Endodermal cell (in vitro differentiated cells): ENCODE measurements around the gene PPP1R1B. TPM values are rescaled to one million over a fixed set of nuclear protein-coding genes. Genes with fewer than 3 reads are reported as not detected.

Source experiments
- DNase-seq: peaks from one replicate; pipeline ENCODE4 v3.0.0-alpha.2; 2017
- H3K27ac ChIP-seq: 2 replicates; pipeline ENCODE4 v1.5.1; 2013; ENCODE audit warnings: mild to moderate bottlenecking, low read depth, low read length, moderate library complexity
- H3K27me3 ChIP-seq: 2 replicates; pipeline ENCODE4 v1.6.1; 2013; ENCODE audit warnings: mild to moderate bottlenecking, low read length, moderate library complexity; ENCODE audit not compliant: insufficient read depth, control insufficient read depth, poor library complexity, severe bottlenecking
- H3K36me3 ChIP-seq: 2 replicates; pipeline ENCODE4 v1.7.0; 2013; ENCODE audit warnings: mild to moderate bottlenecking, low read length, moderate library complexity; ENCODE audit not compliant: control insufficient read depth, insufficient read depth
- H3K4me1 ChIP-seq: one replicate; pipeline ENCODE4 v1.7.0; 2013; ENCODE audit warnings: low read length; ENCODE audit not compliant: control insufficient read depth, insufficient read depth
- H3K4me3 ChIP-seq: 2 replicates; pipeline ENCODE4 v1.5.1; 2013; ENCODE audit warnings: mild to moderate bottlenecking, low read length, moderate library complexity
- H3K9ac ChIP-seq: 2 replicates; pipeline ENCODE4 v1.6.1; 2013; ENCODE audit warnings: mild to moderate bottlenecking, low read length, moderate library complexity; ENCODE audit not compliant: poor library complexity, severe bottlenecking; ENCODE audit errors: extremely low read depth
- H3K9me3 ChIP-seq: 2 replicates; pipeline ENCODE4 v1.6.1; 2013; ENCODE audit warnings: mild to moderate bottlenecking, low read length, moderate library complexity; ENCODE audit not compliant: control insufficient read depth
- H3K27ac Mint-ChIP-seq: 2 replicates; pipeline ENCODE4 v1.8.0; 2020; ENCODE audit warnings: mixed read lengths
- H3K27me3 Mint-ChIP-seq: 2 replicates; pipeline ENCODE4 v1.8.0; 2021; ENCODE audit warnings: mild to moderate bottlenecking, mixed read lengths; ENCODE audit not compliant: insufficient read depth
- H3K36me3 Mint-ChIP-seq: 2 replicates; pipeline ENCODE4 v1.8.0; 2020; ENCODE audit warnings: low read depth, mixed read lengths
- H3K4me1 Mint-ChIP-seq: 2 replicates; pipeline ENCODE4 v1.8.0; 2020; ENCODE audit warnings: mixed read lengths
- H3K4me3 Mint-ChIP-seq: 2 replicates; pipeline ENCODE4 v1.8.0; 2020; ENCODE audit warnings: mild to moderate bottlenecking, moderate library complexity, mixed read lengths
- H3K9me3 Mint-ChIP-seq: 2 replicates; pipeline ENCODE4 v1.8.0; 2020; ENCODE audit warnings: mild to moderate bottlenecking, mixed read lengths
- WGBS, 2 experiments: methylation state at CpG; one replicate each; pipeline versions ENCODE4 v1.1.5 to v1.1.7; 2013; ENCODE audit warnings: missing lambda C conversion rate in 2 of 2, mixed read lengths in 1 of 2; ENCODE audit not compliant: insufficient coverage in 1 of 2, insufficient read length in 1 of 2; 5-methylcytosine and 5-hydroxymethylcytosine counted together
- total RNA-seq, 2 donors: library from RNA; stranded (reverse); fragmentation: NEBNext Ultra II Directional in 1 of 2; extraction: Animal tissue kit (Norgen Biotek cat#: 25700) in 1 of 2; gene quantifications; 2 replicates in 1 of 2; 3 replicates in 1 of 2; pipeline ENCODE4 v1.2.1, GENCODE V29; 2021
- TF ChIP-seq, protein P1 (sequence below): fragments of 200-600 bp; sonication (generic); conservative IDR thresholded peaks from 2 replicates; pipeline ENCODE4 v1.5.0; 2021; ENCODE audit warnings: antibody characterized with exemption, mild to moderate bottlenecking

Gene PPP1R1B
- total RNA-seq, 2 donors from 2014 or later = 1.0 to 2.1 TPM

DNA sequence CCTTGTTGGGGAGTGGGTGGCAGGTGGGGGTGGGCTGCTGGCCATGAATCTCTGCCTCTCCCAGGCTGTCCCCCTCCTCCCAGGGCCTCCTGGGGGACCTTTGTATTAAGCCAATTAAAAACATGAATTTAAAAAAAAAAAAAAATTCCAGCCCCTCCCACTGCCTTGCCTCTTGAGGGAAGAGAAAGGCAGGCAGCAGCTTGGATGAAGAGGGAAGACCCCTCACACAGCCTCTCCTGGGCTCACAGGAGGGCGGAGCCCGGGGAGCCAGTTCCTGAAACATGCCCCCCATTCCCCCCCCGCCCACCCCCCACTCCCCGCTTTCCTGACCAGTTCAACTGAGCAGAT lies 36.6 kb downstream of the PPP1R1B start:
- H3K9me3 Mint-ChIP-seq = no peaks in the 10 kb centered on the region
- H3K36me3 Mint-ChIP-seq = peaks cover 11% of the 10 kb centered on the region
- peaks cover 33% of the 10 kb centered on the region for H3K27me3 Mint-ChIP-seq
- Histone ChIP-seq H3K36me3 (peaks cover 11% of the 10 kb centered on the region), H3K9me3 (no peaks in the 10 kb centered on the region), H3K4me1 (no peaks in the 10 kb centered on the region), H3K27ac (peak overlapping the region; percentile 29), H3K4me3 (no peak overlapping the region), H3K9ac (no peak overlapping the region), H3K27me3 (peaks cover 25% of the 10 kb centered on the region)
- H3K4me1 Mint-ChIP-seq = peaks cover 8% of the 10 kb centered on the region
- WGBS, 2 experiments = no CpG with 5 or more reads among the region's 4 CpGs
- TF ChIP-seq, protein P1, sequence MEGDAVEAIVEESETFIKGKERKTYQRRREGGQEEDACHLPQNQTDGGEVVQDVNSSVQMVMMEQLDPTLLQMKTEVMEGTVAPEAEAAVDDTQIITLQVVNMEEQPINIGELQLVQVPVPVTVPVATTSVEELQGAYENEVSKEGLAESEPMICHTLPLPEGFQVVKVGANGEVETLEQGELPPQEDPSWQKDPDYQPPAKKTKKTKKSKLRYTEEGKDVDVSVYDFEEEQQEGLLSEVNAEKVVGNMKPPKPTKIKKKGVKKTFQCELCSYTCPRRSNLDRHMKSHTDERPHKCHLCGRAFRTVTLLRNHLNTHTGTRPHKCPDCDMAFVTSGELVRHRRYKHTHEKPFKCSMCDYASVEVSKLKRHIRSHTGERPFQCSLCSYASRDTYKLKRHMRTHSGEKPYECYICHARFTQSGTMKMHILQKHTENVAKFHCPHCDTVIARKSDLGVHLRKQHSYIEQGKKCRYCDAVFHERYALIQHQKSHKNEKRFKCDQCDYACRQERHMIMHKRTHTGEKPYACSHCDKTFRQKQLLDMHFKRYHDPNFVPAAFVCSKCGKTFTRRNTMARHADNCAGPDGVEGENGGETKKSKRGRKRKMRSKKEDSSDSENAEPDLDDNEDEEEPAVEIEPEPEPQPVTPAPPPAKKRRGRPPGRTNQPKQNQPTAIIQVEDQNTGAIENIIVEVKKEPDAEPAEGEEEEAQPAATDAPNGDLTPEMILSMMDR = no peak
- H3K27ac Mint-ChIP-seq = no peak overlapping the region
- no peak overlapping the region for H3K4me3 Mint-ChIP-seq
- no peak for DNase-seq

GRCh38 chr17:39663688-39664580 lies 37.2 kb downstream of the PPP1R1B start:
- Histone ChIP-seq H3K27ac (no peak overlapping the region), H3K9ac (no peak overlapping the region), H3K27me3 (peaks cover 30% of the 10 kb centered on the region), H3K9me3 (no peaks in the 10 kb centered on the region), H3K4me3 (no peak overlapping the region), H3K4me1 (no peaks in the 10 kb centered on the region), H3K36me3 (peaks cover 7% of the 10 kb centered on the region)
- H3K4me1 Mint-ChIP-seq = peaks cover 11% of the 10 kb centered on the region
- WGBS, 2 experiments = 40 to 42% methylated on average over 8 to 17 of the region's 17 CpGs
- H3K9me3 Mint-ChIP-seq = no peaks in the 10 kb centered on the region
- peaks cover 38% of the 10 kb centered on the region for H3K27me3 Mint-ChIP-seq
- H3K36me3 Mint-ChIP-seq = peaks cover 11% of the 10 kb centered on the region
- H3K4me3 Mint-ChIP-seq = no peak overlapping the region
- no peak overlapping the region for H3K27ac Mint-ChIP-seq
- TF ChIP-seq, protein P1 = no peak
- DNase-seq = peak; percentile 95

GRCh38 chr17:39664581-39665561 lies 38.1 kb downstream of the PPP1R1B start, which contains the start of gene TCAP:
TSS of gene TCAP (plus strand) at chr17:39665349. CDS start at chr17:39665360, 11 bp downstream.
- Histone ChIP-seq H3K4me3 (no peak within 1 kb of the TSS), H3K9ac (no peak within 1 kb of the TSS), H3K4me1 (no peaks in the 10 kb centered on the region), H3K9me3 (no peaks in the 10 kb centered on the region), H3K27me3 (peaks cover 37% of the 10 kb centered on the region), H3K36me3 (peaks cover 7% of the 10 kb centered on the region), H3K27ac (no peak within 1 kb of the TSS)
- no peak for DNase-seq
- Mint-ChIP-seq H3K4me1 (peaks cover 11% of the 10 kb centered on the region), H3K36me3 (peaks cover 11% of the 10 kb centered on the region), H3K27me3 (peaks cover 47% of the 10 kb centered on the region), H3K9me3 (no peaks in the 10 kb centered on the region), H3K4me3 (no peak within 1 kb of the TSS), H3K27ac (no peak within 1 kb of the TSS)
- WGBS, 2 experiments = 74 to 80% methylated on average over 7 to 15 of the region's 15 CpGs
- TF ChIP-seq, protein P1 = no peak
